Tibial nerve (tissue), 4 donors: ENCODE data around the gene INTS3. TPM values are rescaled to one million over a fixed set of nuclear protein-coding genes. Genes with fewer than 3 reads are reported as not detected.
"Not testable (repeated sequence)": the region's sequence is repeated elsewhere in the genome, so short reads cannot be mapped to it uniquely, and the experiment has no call there.

ENCODE experiments used
- DNase-seq, 2 donors: peaks; one replicate each; pipeline ENCODE4 v3.0.0-alpha.2; 2019; ENCODE audit warnings: low spot score in 2 of 2
- H3K27ac ChIP-seq, 4 donors: fragments of 200-600 bp; sonication (generic) in 3 of 4; one replicate each; pipeline ENCODE4 v1.5.1; 2017 to 2019; ENCODE audit warnings: mild to moderate bottlenecking in 1 of 4
- H3K27me3 ChIP-seq, 2 donors: fragments of 200-600 bp; sonication (generic) in 1 of 2; one replicate each; pipeline versions ENCODE4 v1.5.1 to v1.6.0; 2017 to 2019
- H3K36me3 ChIP-seq, 3 donors: fragments of 200-600 bp; sonication (generic); one replicate each; pipeline ENCODE4 v1.5.1; 2018 to 2019
- H3K4me1 ChIP-seq, 4 donors: fragments of 200-600 bp; sonication (generic) in 3 of 4; one replicate each; pipeline ENCODE4 v1.5.1; 2017 to 2019
- H3K4me3 ChIP-seq, 4 donors: fragments of 200-600 bp; sonication (generic) in 3 of 4; one replicate each; pipeline ENCODE4 v1.5.1; 2017 to 2019; ENCODE audit warnings: mild to moderate bottlenecking in 1 of 4, moderate library complexity in 1 of 4
- H3K9me3 ChIP-seq, 4 donors: fragments of 200-600 bp; sonication (generic) in 3 of 4; one replicate each; pipeline ENCODE4 v1.5.1; 2017 to 2019
- EP300 ChIP-seq, 2 donors: sonication (generic); formaldehyde crosslinking; IDR thresholded peaks; one replicate each; pipeline ENCODE4 v1.6.1; 2017; ENCODE audit warnings: antibody characterized with exemption in 2 of 2, mild to moderate bottlenecking in 1 of 2
- POLR2A ChIP-seq, 2 donors: fragments of 450-650 bp; IDR thresholded peaks; one replicate each; pipeline ENCODE4 v1.6.1; 2017; ENCODE audit warnings: antibody characterized with exemption in 2 of 2, mild to moderate bottlenecking in 2 of 2, moderate library complexity in 2 of 2
- WGBS, 2 donors: methylation state at CpG; one replicate each; pipeline ENCODE4 v1.1.5; 2018; 5-methylcytosine and 5-hydroxymethylcytosine counted together
- total RNA-seq, 4 donors: library from RNA; depleted of rRNA; stranded (reverse); fragments of >200 nt; gene quantifications; one replicate each; pipeline ENCODE4 v1.1.0, GENCODE V29; 2016
- TF ChIP-seq, protein P1 (sequence below), 5 experiments: fragments of 200-600 bp in 3 of 5; fragments of 450-650 bp in 2 of 5; sonication (generic) in 3 of 5; IDR thresholded peaks; one replicate each; pipeline ENCODE4 v1.5.1; 2016 to 2019; ENCODE audit warnings: antibody characterized with exemption in 5 of 5, mild to moderate bottlenecking in 3 of 5, moderate library complexity in 2 of 5

Gene INTS3
- total RNA-seq, 4 donors from 2014 or later = 66.6 to 79.5 (median 71.3) TPM

DNA sequence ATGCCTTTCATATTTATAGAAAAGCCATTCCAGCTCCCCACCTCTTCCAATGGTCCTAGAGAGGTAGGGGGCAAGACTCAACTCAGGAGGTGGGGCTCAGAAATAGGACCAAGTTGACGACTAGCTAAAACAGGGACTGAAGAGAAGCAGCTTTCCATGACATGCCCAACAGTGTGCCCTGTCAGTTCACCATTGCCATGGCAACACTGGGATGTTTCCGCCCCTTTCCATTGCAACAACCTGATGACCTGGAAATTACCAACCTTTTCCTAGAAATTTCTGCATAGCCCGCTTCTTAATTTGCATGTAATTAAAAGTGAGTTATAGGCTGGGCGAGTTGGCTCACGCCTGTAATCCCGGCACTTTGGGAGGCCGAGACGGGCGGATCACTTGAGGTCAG is 22.4 kb upstream of the INTS3 start:
- H3K9me3 ChIP-seq = no peaks in the 10 kb centered on the region
- no peak overlapping the region for H3K4me3 ChIP-seq
- H3K4me1 ChIP-seq = no peaks in the 10 kb centered on the region
- no peak overlapping the region for H3K27ac ChIP-seq
- WGBS, 2 donors = 90 to 97% methylated on average over 9 of the region's 9 CpGs
- no peak for DNase-seq
- no peaks in the 10 kb centered on the region for H3K36me3 ChIP-seq
- no peaks in the 10 kb centered on the region for H3K27me3 ChIP-seq
- TF ChIP-seq EP300 (IDR thresholded peaks at IDR 0.05) = no peak
- TF ChIP-seq, protein P1, sequence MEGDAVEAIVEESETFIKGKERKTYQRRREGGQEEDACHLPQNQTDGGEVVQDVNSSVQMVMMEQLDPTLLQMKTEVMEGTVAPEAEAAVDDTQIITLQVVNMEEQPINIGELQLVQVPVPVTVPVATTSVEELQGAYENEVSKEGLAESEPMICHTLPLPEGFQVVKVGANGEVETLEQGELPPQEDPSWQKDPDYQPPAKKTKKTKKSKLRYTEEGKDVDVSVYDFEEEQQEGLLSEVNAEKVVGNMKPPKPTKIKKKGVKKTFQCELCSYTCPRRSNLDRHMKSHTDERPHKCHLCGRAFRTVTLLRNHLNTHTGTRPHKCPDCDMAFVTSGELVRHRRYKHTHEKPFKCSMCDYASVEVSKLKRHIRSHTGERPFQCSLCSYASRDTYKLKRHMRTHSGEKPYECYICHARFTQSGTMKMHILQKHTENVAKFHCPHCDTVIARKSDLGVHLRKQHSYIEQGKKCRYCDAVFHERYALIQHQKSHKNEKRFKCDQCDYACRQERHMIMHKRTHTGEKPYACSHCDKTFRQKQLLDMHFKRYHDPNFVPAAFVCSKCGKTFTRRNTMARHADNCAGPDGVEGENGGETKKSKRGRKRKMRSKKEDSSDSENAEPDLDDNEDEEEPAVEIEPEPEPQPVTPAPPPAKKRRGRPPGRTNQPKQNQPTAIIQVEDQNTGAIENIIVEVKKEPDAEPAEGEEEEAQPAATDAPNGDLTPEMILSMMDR (IDR thresholded peaks at IDR 0.05) = no peak
- no peak for TF ChIP-seq POLR2A (IDR thresholded peaks at IDR 0.05)

DNA sequence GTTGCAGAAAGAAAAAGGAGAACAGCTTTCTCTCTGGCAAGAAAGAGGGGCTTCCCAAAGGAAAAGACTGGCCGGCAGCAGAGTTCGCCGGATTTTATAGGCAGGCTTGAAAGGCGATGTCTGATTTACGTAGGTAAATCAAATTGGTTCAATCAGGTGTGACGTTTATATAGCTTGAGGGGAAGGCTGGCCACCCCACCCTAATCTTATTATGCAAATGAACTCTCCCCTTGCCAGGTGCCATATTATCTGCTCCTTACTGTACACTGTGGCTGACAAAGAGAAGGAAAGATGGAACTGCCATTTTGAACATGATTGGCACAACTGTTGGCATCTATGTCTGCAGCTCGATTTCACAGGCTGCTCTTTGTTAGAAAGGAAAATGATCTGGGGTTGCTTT is 16.8 kb upstream of the INTS3 start:
- H3K4me3 ChIP-seq = no peak overlapping the region
- TF ChIP-seq, protein P1 (IDR thresholded peaks at IDR 0.05) = no peak
- TF ChIP-seq EP300 (IDR thresholded peaks at IDR 0.05) (no peak), POLR2A (IDR thresholded peaks at IDR 0.05) (no peak)
- no peaks in the 10 kb centered on the region for H3K36me3 ChIP-seq
- WGBS, 2 donors = 34 to 35% methylated on average over 7 of the region's 7 CpGs
- no peaks in the 10 kb centered on the region for H3K4me1 ChIP-seq
- peaks cover 0 to 7% of the 10 kb centered on the region in 2 donors for H3K27me3 ChIP-seq
- H3K27ac ChIP-seq = no peak overlapping the region
- no peak for DNase-seq
- no peaks in the 10 kb centered on the region for H3K9me3 ChIP-seq

DNA sequence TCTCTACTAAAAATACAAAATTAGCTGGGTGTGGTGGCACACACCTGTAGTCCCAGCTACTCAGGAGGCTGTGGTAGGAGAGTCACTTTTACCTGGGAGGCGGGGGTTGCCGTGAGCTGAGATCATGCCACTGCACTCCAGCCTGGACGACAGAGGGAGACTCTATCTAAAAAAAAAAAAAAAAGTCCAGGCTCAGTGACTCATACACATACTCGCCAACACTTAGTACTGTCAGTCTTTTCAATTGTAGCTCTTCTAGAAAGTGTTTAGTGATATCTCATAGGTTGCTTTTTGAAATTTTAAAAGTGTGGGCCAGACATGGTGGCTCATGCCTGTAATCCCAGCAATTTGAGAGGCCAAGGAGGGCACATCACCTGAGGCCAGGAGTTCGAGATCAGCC is 11.6 kb upstream of the INTS3 start:
- WGBS, 2 donors = 82 to 88% methylated on average over 5 of the region's 5 CpGs
- H3K27me3 ChIP-seq = not testable (repeated sequence)

DNA sequence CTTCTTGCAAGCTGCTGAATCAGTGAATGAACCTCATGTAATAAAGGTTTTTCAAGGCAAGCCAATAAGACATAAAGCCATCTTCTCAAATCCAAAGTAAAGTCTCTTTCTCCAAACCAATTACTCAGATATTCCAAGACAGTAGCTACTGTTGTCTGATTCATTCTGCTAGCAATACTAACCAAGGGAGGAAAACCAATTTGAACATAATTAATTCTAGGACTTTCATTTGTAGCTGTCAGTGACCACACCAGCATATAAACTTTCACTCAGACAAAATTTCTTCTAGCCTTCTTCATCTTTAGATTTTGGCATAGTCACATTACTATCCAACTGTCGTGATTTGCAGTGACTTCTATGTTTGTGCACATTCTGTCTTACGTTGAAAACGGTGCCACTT is 10.5 kb upstream of the INTS3 start:
- Histone ChIP-seq H3K27me3 (peaks cover 0 to 7% of the 10 kb centered on the region in 2 donors), H3K27ac (no peak overlapping the region), H3K9me3 (no peaks in the 10 kb centered on the region), H3K36me3 (no peaks in the 10 kb centered on the region), H3K4me3 (no peak overlapping the region), H3K4me1 (no peaks in the 10 kb centered on the region)
- TF ChIP-seq, protein P1 (IDR thresholded peaks at IDR 0.05) = no peak
- no peak for TF ChIP-seq EP300 (IDR thresholded peaks at IDR 0.05)
- TF ChIP-seq POLR2A (IDR thresholded peaks at IDR 0.05) = no peak
- 84 to 89% methylated on average over 3 of the region's 3 CpGs for WGBS, 2 donors
- DNase-seq = no peak

More for the DNA sequence above, 11.6 kb upstream of the INTS3 start:
- H3K4me1 ChIP-seq, DNase-seq, H3K9me3 ChIP-seq, H3K27ac ChIP-seq, H3K36me3 ChIP-seq, H3K4me3 ChIP-seq: not testable (repeated sequence)

DNA sequence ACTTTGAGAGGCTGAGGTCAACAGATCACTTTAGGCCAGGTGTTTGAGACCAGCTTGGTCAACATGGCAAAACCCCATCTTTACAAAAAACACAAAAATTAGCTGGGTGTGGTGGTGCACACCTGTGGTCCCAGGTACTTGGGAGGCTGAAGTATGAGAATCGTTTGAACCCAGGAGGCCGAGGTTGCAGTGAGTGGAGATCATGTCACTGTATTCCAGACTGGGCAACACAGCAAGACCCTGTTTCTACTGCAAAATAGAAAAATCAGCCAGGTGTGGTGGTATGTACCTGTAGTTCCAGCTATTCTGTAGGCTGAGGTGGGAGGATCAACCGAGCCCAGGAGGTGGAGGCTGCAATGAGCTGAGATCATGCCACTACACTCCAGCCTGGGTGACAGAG is 4.2 kb upstream of the INTS3 start:
- Histone ChIP-seq H3K4me3 (no peak overlapping the region), H3K36me3 (no peaks in the 10 kb centered on the region), H3K9me3 (no peaks in the 10 kb centered on the region), H3K4me1 (peaks cover 0 to 8% (median 0%) of the 10 kb centered on the region in 4 donors), H3K27me3 (no peaks in the 10 kb centered on the region), H3K27ac (no peak overlapping the region)
- no peak for TF ChIP-seq EP300 (IDR thresholded peaks at IDR 0.05)
- TF ChIP-seq, protein P1 (IDR thresholded peaks at IDR 0.05) = no peak
- no peak for TF ChIP-seq POLR2A (IDR thresholded peaks at IDR 0.05)
- WGBS, 2 donors = 78 to 89% methylated on average over 3 of the region's 3 CpGs
- no peak for DNase-seq

DNA sequence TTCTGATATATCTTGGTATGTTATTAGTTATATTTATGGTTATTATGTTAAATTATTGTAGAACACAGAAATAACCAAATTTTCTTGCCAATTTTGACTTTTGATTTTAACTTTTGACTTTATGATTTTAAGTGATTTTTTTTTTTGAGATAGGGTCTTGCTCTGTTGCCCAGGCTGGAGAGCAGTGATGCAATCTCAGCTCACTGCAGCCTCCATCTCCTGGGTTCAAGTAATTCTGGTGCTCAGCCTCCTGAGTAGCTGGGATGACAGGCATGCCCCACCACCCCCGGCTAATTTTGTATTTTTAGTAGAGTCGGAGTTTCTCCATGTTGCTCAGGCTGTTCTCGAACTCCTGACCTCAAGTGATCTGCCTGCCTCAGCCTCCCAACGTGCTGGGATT is 3.2 kb upstream of the INTS3 start:
- H3K36me3 ChIP-seq, H3K27ac ChIP-seq, DNase-seq, H3K9me3 ChIP-seq, H3K4me3 ChIP-seq, H3K27me3 ChIP-seq: not testable (repeated sequence)
- peaks cover 0 to 17% (median 6%) of the 10 kb centered on the region in 4 donors for H3K4me1 ChIP-seq
- WGBS, 2 donors = 77 to 83% methylated on average over 4 of the region's 4 CpGs
